WTC11 (cell line): ENCODE measurements around the gene ZSWIM2. TPM values are rescaled to one million over a fixed set of nuclear protein-coding genes. Genes with fewer than 3 reads are reported as not detected.

Experiments used
- ATF1 ChIP-seq: sonication (generic); formaldehyde crosslinking; IDR thresholded peaks from 2 replicates; pipeline ENCODE4 v1.8.1; 2023; ENCODE audit warnings: mild to moderate bottlenecking, moderate library complexity, missing genetic modification reagents
- ATF6 ChIP-seq: sonication (generic); formaldehyde crosslinking; IDR thresholded peaks from 2 replicates; pipeline ENCODE4 v1.8.1; 2023; ENCODE audit warnings: mild to moderate bottlenecking, missing genetic modification reagents
- E2F4 ChIP-seq: sonication (generic); formaldehyde crosslinking; IDR thresholded peaks from 2 replicates; pipeline ENCODE4 v1.8.1; 2022; ENCODE audit warnings: low read depth, mild to moderate bottlenecking, moderate library complexity, missing genetic modification reagents, borderline replicate concordance
- EMX1 ChIP-seq: fragments of 250-450 bp; sonication (Bioruptor Pico); IDR thresholded peaks from 2 replicates; pipeline ENCODE4 v1.8.0; 2021; ENCODE audit warnings: mild to moderate bottlenecking
- ERG ChIP-seq: fragments of 250-450 bp; sonication (Bioruptor Pico); IDR thresholded peaks from 2 replicates; pipeline ENCODE4 v1.8.0; 2021; ENCODE audit warnings: mild to moderate bottlenecking
- IRF1 ChIP-seq: sonication (generic); formaldehyde crosslinking; IDR thresholded peaks from 2 replicates; pipeline ENCODE4 v1.8.0; 2023; ENCODE audit warnings: missing genetic modification reagents
- JAZF1 ChIP-seq: fragments of 250-450 bp; sonication (Bioruptor Pico); IDR thresholded peaks from 2 replicates; pipeline ENCODE4 v1.9.0; 2021; ENCODE audit warnings: moderate library complexity, mild to moderate bottlenecking, inconsistent platforms
- MAX ChIP-seq: sonication (generic); formaldehyde crosslinking; IDR thresholded peaks from 2 replicates; pipeline ENCODE4 v1.8.0; 2022; ENCODE audit warnings: mild to moderate bottlenecking, missing genetic modification reagents
- MXD4 ChIP-seq: fragments of 250-450 bp; sonication (Bioruptor Pico); IDR thresholded peaks from 2 replicates; pipeline ENCODE4 v1.8.0; 2021; ENCODE audit warnings: mild to moderate bottlenecking, moderate library complexity, borderline replicate concordance
- NR3C1 ChIP-seq: sonication (generic); formaldehyde crosslinking; conservative IDR thresholded peaks from 2 replicates; pipeline ENCODE4 v1.8.1; 2023; ENCODE audit warnings: low read depth, mild to moderate bottlenecking, missing genetic modification reagents
- PRDM15 ChIP-seq: sonication (generic); formaldehyde crosslinking; IDR thresholded peaks from 2 replicates; pipeline ENCODE4 v1.8.0; 2022; ENCODE audit warnings: missing genetic modification reagents
- PREB ChIP-seq: sonication (generic); formaldehyde crosslinking; IDR thresholded peaks from 2 replicates; pipeline ENCODE4 v1.8.1; 2022; ENCODE audit warnings: mild to moderate bottlenecking, missing genetic modification reagents, moderate library complexity, borderline replicate concordance
- PRRX2 ChIP-seq: fragments of 250-450 bp; sonication (Bioruptor Pico); IDR thresholded peaks from 2 replicates; pipeline ENCODE4 v1.8.0; 2021; ENCODE audit warnings: mild to moderate bottlenecking
- RORB ChIP-seq: fragments of 250-450 bp; sonication (Bioruptor Pico); IDR thresholded peaks from 2 replicates; pipeline ENCODE4 v1.9.0; 2021; ENCODE audit warnings: mild to moderate bottlenecking
- SMAD3 ChIP-seq: sonication (generic); formaldehyde crosslinking; IDR thresholded peaks from 2 replicates; pipeline ENCODE4 v1.8.0; 2022; ENCODE audit warnings: missing genetic modification reagents, mild to moderate bottlenecking, borderline replicate concordance
- STAT6 ChIP-seq: sonication (generic); formaldehyde crosslinking; conservative IDR thresholded peaks from 2 replicates; pipeline ENCODE4 v1.8.1; 2023; ENCODE audit warnings: mild to moderate bottlenecking, low read depth, missing genetic modification reagents, moderate library complexity
- TCF7 ChIP-seq: sonication (generic); formaldehyde crosslinking; IDR thresholded peaks from 2 replicates; pipeline ENCODE4 v1.8.0; 2022; ENCODE audit warnings: mild to moderate bottlenecking, low read depth, missing genetic modification reagents, moderate library complexity
- TEAD1 ChIP-seq: sonication (generic); formaldehyde crosslinking; IDR thresholded peaks from 2 replicates; pipeline ENCODE4 v1.8.0; 2022; ENCODE audit warnings: mild to moderate bottlenecking, missing genetic modification reagents
- TEAD4 ChIP-seq: sonication (generic); formaldehyde crosslinking; IDR thresholded peaks from 2 replicates; pipeline ENCODE4 v1.8.0; 2022; ENCODE audit warnings: mild to moderate bottlenecking, missing genetic modification reagents
- TP53 ChIP-seq: sonication (generic); formaldehyde crosslinking; IDR thresholded peaks from 2 replicates; pipeline ENCODE4 v1.8.1; 2023; ENCODE audit warnings: mild to moderate bottlenecking, missing genetic modification reagents
- USF2 ChIP-seq: sonication (generic); formaldehyde crosslinking; IDR thresholded peaks from 2 replicates; pipeline ENCODE4 v1.8.1; 2023; ENCODE audit warnings: mild to moderate bottlenecking, missing genetic modification reagents, moderate library complexity
- ZMAT4 ChIP-seq: fragments of 250-450 bp; sonication (Bioruptor Pico); IDR thresholded peaks from 2 replicates; pipeline ENCODE4 v1.9.0; 2021; ENCODE audit warnings: mild to moderate bottlenecking
- ZNF263 ChIP-seq: sonication (generic); formaldehyde crosslinking; IDR thresholded peaks from 2 replicates; pipeline ENCODE4 v1.8.1; 2022; ENCODE audit warnings: low read depth, mild to moderate bottlenecking, moderate library complexity, missing genetic modification reagents
- ZNF423 ChIP-seq: fragments of 250-450 bp; sonication (Bioruptor Pico); IDR thresholded peaks from 2 replicates; pipeline ENCODE4 v2.1.2; 2022; ENCODE audit warnings: mild to moderate bottlenecking, moderate library complexity
- total RNA-seq: library from RNA; stranded (reverse); gene quantifications from 3 replicates; pipeline ENCODE4 v1.2.3, GENCODE V29; 2021

ZSWIM2 gene
- total RNA-seq, 1 experiment from 2014 or later: not detected

GRCh38 chr2:186848873-186849578 is at the start of gene ZSWIM2 (continued):
- no peak for TF ChIP-seq ERG (CRISPR knock-in tag)
- TF ChIP-seq E2F4 (CRISPR knock-in tag): no peak
- TF ChIP-seq IRF1 (CRISPR knock-in tag): no peak
- TF ChIP-seq ATF6 (CRISPR knock-in tag): no peak
- no peak for TF ChIP-seq RORB (CRISPR knock-in tag)
- no peak for TF ChIP-seq ZNF423 (CRISPR knock-in tag)
- TF ChIP-seq PREB (CRISPR knock-in tag): no peak
- TF ChIP-seq TP53 (CRISPR knock-in tag): 0 out of 2 replicates have a peak, but pooled peaks have one; percentile 44
- TF ChIP-seq TEAD4 (CRISPR knock-in tag): no peak
- no peak for TF ChIP-seq TCF7 (CRISPR knock-in tag)
- TF ChIP-seq NR3C1 (CRISPR knock-in tag): no peak
- no peak for TF ChIP-seq JAZF1 (CRISPR knock-in tag)
- no peak for TF ChIP-seq USF2 (CRISPR knock-in tag)
- TF ChIP-seq TEAD1 (CRISPR knock-in tag): no peak; the same call in 1 of the 2 replicates
- no peak for TF ChIP-seq PRDM15 (CRISPR knock-in tag)
- no peak for TF ChIP-seq EMX1 (CRISPR knock-in tag)
- TF ChIP-seq PRRX2 (CRISPR knock-in tag): no peak
- no peak for TF ChIP-seq SMAD3 (CRISPR knock-in tag)
- no peak for TF ChIP-seq ZMAT4 (CRISPR knock-in tag)
- TF ChIP-seq STAT6 (CRISPR knock-in tag): no peak
- TF ChIP-seq ZNF263 (CRISPR knock-in tag): no peak
- peak; percentile 96 for TF ChIP-seq MAX (CRISPR knock-in tag)
- TF ChIP-seq MXD4: no peak
- TF ChIP-seq ATF1 (CRISPR knock-in tag): no peak
